Peyer's patch (tissue), 4 donors: Measurements from ENCODE around the gene HMGCS1.

Source experiments
- POLR2A ChIP-seq, 2 donors: fragments of 450-650 bp; IDR thresholded peaks; one replicate each; pipeline ENCODE4 v1.5.1; 2017; ENCODE audit warnings: antibody characterized with exemption in 2 of 2, mild to moderate bottlenecking in 2 of 2, moderate library complexity in 2 of 2
- TF ChIP-seq, protein P1 (sequence below), 6 experiments: fragments of 450-650 bp in 4 of 6; fragments of 200-600 bp in 2 of 6; sonication (generic) in 1 of 6; IDR thresholded peaks; one replicate each; pipeline ENCODE4 v1.5.1; 2017 to 2019; ENCODE audit warnings: antibody characterized with exemption in 6 of 6, mild to moderate bottlenecking in 3 of 6, moderate library complexity in 1 of 6

DNA sequence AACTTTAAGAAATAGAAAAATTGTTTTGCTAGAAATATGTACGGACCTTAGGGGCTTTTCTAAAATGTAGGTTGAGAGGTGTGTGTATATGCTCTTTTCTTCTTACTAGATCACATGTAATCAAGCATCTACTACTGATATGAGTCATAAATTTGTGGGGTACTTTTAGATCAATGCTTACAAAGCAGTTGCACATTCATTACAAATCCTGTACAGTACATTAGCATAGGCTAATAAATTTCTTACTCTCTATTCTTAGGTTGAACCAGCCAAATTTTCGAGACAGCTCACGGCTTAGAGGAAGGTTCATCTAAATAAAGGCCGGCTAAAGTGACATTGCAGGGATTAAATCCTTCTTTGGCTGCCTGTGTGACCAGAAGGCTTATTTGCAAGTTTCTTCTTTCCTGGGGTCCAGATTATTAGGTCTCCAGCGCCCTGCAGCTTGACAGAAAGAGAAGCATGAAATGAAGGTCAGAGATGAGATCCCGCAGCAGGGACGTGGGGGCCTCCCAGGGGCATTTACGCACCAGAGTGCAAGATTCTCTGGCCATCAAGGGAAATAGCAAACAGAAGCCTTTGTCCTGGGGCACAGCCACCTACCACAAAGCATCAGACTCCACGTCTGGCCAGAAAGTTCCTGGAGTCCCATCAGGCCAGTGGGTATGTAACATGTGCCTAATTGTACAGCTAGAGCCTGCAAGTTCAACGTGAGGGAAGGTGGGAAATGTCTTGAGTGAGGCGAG is 68.2 kb downstream of the HMGCS1 start:
- TF ChIP-seq, protein P1, sequence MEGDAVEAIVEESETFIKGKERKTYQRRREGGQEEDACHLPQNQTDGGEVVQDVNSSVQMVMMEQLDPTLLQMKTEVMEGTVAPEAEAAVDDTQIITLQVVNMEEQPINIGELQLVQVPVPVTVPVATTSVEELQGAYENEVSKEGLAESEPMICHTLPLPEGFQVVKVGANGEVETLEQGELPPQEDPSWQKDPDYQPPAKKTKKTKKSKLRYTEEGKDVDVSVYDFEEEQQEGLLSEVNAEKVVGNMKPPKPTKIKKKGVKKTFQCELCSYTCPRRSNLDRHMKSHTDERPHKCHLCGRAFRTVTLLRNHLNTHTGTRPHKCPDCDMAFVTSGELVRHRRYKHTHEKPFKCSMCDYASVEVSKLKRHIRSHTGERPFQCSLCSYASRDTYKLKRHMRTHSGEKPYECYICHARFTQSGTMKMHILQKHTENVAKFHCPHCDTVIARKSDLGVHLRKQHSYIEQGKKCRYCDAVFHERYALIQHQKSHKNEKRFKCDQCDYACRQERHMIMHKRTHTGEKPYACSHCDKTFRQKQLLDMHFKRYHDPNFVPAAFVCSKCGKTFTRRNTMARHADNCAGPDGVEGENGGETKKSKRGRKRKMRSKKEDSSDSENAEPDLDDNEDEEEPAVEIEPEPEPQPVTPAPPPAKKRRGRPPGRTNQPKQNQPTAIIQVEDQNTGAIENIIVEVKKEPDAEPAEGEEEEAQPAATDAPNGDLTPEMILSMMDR (IDR thresholded peaks at IDR 0.05), result no peak
- no peak for TF ChIP-seq POLR2A (IDR thresholded peaks at IDR 0.05)
